SK-N-SH treated with all-trans-retinoic acid at 6 μM for 48 hours (cell line): Measurements from ENCODE around the gene EPN3.
A peak's percentile ranks its signal among the peaks of the same experiment; 100 is the strongest.

Experiments used
- CREB5 ChIP-seq: fragments of 250-450 bp; sonication (Bioruptor Pico); IDR thresholded peaks from 2 replicates; pipeline ENCODE4 v1.5.1; 2020; ENCODE audit warnings: low read depth, mild to moderate bottlenecking, moderate library complexity
- POU6F1 ChIP-seq: fragments of 250-450 bp; sonication (Bioruptor Pico); IDR thresholded peaks from 2 replicates; pipeline ENCODE4 v1.8.0; 2021; ENCODE audit warnings: low read depth, mild to moderate bottlenecking, moderate library complexity, borderline replicate concordance
- RARB ChIP-seq: fragments of 250-450 bp; sonication (Bioruptor Pico); IDR thresholded peaks from 2 replicates; pipeline ENCODE4 v1.8.0; 2021; ENCODE audit warnings: mild to moderate bottlenecking, moderate library complexity
- ZFP3 ChIP-seq: fragments of 250-450 bp; sonication (Bioruptor Pico); IDR thresholded peaks from 2 replicates; pipeline ENCODE4 v1.5.0; 2020; ENCODE audit warnings: mild to moderate bottlenecking, moderate library complexity
- ZFP30 ChIP-seq: fragments of 450-650 bp; formaldehyde crosslinking; IDR thresholded peaks from 2 replicates; pipeline ENCODE4 v1.5.0; 2022; ENCODE audit warnings: mild to moderate bottlenecking, moderate library complexity
- ZNF8 ChIP-seq: fragments of 450-650 bp; formaldehyde crosslinking; IDR thresholded peaks from 2 replicates; pipeline ENCODE4 v1.5.0; 2020; ENCODE audit warnings: mild to moderate bottlenecking, moderate library complexity

DNA sequence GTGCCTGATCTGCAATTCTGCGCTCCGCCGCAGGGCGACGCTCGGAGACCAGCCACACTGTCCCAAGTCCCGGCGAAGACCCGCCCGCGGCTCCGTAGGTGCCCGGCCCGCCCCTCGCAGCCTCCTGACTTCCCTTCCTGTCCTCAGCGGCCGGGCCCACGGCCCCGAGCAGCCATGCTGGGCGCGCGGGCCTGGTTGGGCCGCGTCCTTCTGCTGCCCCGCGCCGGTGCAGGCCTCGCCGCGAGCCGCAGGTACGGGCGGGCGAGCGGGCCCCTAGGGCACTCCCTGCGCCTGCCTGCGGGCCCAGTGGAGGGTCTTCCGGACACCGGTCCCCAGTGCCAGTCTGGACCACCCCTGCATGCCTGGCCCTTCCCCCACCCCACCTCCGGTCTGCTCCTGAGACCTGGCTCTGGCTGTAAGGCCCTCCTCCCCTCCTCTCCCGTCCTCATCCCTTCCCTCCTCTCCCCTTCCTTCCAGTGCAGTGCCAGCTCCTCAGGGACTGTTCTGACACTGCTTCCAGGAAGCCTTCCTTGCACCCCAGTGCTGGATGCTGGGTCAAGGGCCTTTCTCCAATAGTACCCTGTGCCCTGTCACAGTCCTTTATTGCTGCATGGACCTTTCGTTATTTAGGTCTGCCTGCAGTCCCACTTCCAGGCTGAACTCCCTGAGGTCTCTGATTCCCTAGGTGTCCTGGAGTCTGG, 14.7 kb downstream of the EPN3 start, which contains the start of gene SPATA20:
- peak; percentile 40 for TF ChIP-seq ZFP3 (CRISPR knock-in tag)
- TF ChIP-seq CREB5 (CRISPR knock-in tag) = no peak
- TF ChIP-seq POU6F1 (CRISPR knock-in tag) = no peak
- no peak for TF ChIP-seq ZFP30 (CRISPR knock-in tag)
- TF ChIP-seq ZNF8 = no peak
- no peak for TF ChIP-seq RARB (CRISPR knock-in tag)
